Stimulated activated CD4-positive, alpha-beta T cell treated with anti-CD3 and anti-CD28 coated beads, Interleukin-15, amount 100 ng/mL, for 1 hour (primary cell): ENCODE results near the gene IGFLR1.

Source experiments
- DNase-seq, 2 donors: peaks; one replicate each; pipeline ENCODE4 v3.0.0-alpha.2; 2020; ENCODE audit warnings: low read depth in 1 of 2, low spot score in 1 of 2

IGFLR1 gene

GRCh38 chr19:35742121-35742724 is at the start of gene IGFLR1:
Gene IGFLR1 (minus strand): TSS chr19:35742452. CDS start chr19:35741180, 1,272 bp downstream.
- peak in 1 of 2 donors; percentile 28 for DNase-seq

DNA sequence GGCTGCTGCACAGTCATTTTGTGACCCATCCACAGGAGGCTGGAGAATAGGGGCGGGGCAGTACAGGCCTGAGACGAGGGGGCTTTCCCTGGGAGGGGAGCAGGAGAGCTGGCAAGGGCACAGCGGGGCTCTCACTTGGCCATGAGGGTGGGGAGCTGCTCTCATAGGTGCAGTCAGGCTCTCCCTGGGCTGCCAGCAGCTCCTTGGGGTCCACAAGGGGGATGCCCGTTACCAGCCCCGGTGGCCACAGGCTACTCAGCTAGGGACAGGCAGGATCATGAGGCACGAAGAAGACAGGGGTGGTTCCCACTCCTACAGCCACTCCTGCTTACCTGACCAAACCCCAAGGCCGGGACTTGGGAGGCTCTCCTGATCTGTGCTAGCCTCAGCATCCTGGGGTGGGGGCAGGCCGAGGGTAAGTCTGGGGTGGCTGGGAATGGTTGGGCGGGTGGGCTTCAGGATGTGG is 49.6 kb upstream of the IGFLR1 start:
- no peak for DNase-seq

DNA sequence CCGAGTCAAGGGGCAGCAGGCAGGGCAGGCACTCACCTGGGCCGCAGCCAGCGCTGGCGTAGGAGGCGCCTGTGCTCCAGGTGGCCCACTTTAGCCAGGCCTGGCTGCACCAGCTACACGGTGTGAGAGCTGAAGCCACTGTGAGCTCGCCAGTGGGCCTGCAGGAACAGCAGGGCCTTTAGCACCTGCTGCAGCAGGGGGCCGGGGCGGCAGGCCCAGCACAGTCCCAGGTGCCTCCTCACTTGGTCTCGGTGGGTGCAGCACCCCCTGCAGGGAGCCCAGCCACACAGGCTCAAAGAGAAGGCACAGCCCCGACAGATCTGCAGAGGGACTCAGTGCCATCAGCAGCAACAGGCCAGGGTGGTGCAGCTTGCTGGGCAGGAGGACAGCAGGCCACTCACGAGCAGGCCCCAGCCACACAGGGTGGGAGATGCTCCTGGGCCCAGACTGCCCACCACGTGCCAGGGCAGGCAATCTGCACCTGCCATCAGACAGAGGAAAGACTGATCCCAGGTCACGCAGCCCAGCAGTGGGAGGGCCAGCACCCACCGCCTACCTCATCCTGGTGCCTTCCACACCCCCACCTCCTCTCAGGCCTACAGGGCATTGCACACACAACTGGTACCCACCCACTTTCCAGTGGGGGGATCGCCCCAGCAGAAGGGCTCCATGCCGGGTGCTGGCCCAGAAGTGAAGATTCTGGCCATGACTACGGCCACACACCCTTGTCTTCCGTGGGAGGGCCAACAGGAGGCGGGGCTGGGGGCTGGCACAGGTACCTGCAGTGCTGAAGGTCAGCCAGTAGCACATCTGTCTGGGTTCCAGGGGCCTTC is 48.9 kb upstream of the IGFLR1 start:
- DNase-seq = no peak

DNA sequence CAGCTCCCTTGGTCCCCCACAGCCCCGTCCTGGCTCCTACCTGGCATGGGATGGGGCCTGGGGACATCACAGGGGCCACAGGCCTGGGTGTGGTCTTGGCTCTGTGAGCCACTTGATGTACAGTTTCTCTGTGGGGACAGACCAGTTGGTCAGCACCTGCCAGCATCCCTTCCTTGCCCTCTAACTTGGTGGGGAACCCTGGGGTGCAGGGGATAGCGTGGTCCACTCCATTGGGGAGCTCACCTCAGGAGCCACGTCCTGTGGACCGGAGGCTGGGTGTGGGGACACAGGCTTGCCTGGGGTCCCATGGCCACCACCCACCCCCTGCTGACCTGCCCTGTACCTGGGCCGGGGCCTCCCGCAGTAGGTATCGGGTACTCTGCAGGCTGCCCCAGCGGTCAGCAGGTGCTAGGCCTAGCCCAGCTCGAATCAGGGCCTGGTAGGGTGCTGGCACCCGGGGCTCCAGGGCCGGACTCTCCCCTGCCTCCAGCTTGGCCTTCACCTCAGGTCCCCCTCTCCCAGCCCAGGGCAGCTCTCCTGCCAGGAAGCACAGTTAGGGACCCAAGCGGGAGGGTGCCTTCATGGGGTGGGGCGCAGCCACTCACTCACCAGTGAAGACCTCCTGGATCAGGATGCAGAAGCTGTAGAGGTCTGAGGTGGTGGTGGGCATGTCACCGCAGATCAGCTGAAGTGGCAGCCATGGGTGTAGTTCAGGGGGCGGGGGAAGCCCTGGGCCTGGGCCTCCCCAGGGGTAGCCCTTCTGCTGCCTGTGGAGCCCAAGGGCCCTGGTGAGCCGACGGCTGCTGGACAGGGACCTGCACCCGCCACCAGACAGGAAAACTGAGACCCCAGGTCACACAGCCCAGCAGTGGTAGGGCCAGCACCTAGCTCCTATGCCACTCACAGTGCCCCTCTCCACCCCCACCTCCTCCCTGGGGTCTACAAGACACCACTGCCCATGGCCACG is 48.0 kb upstream of the IGFLR1 start:
- no peak for DNase-seq

GRCh38 chr19:35789195-35789977 is 47.1 kb upstream of the IGFLR1 start:
- no peak for DNase-seq

GRCh38 chr19:35788205-35788960 is 46.1 kb upstream of the IGFLR1 start:
- no peak for DNase-seq

DNA sequence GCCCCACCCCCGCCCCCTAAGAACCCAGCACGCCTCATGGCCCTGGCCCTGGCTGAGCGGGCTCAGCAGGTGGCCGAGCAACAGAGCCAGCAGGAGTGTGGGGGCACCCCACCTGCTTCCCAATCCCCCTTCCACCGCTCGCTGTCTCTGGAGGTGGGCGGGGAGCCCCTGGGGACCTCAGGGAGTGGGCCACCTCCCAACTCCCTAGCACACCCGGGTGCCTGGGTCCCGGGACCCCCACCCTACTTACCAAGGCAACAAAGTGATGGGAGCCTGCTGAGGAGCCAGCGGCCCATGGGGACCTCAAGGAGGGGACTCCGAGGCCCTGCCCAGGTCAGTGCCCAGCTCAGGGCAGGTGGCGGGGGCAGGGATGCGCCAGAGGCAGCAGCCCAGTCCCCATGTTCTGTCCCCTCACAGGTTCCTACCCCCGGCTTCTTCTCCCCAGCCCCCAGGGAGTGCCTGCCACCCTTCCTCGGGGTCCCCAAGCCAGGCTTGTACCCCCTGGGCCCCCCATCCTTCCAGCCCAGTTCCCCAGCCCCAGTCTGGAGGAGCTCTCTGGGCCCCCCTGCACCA is 45.1 kb upstream of the IGFLR1 start:
- no peak for DNase-seq

DNA sequence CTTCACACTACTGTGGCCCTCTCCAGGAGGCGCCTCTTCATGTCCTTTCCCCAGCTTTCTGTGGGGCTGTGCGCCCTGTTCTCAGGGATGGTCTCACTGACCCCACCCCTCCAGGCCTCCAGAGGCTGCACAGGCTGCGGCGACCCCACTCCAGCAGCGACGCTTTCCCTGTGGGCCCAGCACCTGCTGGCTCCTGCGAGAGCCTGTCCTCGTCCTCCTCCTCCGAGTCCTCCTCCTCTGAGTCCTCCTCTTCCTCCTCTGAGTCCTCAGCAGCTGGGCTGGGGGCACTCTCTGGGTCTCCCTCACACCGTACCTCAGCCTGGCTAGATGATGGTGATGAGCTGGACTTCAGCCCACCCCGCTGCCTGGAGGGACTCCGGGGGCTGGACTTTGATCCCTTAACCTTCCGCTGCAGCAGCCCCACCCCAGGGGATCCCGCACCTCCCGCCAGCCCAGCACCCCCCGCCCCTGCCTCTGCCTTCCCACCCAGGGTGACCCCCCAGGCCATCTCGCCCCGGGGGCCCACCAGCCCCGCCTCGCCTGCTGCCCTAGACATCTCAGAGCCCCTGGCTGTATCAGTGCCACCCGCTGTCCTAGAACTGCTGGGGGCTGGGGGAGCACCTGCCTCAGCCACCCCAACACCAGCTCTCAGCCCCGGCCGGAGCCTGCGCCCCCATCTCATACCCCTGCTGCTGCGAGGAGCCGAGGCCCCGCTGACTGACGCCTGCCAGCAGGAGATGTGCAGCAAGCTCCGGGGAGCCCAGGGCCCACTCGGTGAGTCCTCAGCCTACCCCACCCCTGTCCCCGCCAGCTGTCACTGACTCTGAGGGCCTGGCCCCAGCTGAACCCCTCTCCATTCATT is 44.3 kb upstream of the IGFLR1 start:
- no peak for DNase-seq

- no peak for DNase-seq
Observed at GRCh38 chr19:35785339-35785627, 43.0 kb upstream of the IGFLR1 start.

DNA sequence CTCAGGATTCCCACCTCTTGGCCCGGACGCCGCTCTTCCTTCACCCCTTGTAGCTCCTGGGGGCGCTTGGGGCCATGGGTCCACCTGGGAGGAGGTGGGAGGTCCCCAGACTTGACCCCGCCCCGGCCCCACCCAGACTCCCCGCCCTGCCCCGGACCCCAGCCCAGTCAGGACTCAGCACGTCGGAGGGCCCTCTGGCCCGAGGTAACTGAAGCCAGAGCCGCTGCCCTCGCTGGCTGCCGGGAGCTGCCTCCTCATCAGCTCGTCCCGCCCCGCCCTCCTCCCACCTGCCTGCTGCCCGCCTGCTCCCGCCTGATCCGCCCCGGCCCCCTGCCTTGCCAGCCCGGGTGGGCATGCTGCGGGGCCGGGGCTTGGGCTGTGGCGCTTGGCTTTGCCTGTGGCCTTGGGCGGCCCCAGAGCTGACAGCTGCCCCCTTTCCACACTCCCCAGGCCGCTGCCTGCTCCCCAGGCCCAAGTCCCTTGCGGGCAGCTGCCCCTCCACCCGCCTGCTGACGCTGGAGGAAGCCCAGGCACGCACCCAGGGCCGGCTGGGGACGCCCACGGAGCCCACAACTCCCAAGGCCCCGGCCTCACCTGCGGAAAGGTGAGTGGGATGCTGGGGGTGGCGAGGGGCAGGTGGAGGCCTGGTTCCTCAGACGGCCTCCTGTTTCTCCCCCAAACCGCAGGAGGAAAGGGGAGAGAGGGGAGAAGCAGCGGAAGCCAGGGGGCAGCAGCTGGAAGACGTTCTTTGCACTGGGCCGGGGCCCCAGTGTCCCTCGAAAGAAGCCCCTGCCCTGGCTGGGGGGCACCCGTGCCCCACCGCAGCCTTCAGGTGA is 42.5 kb upstream of the IGFLR1 start:
- no peak for DNase-seq

GRCh38 chr19:35783469-35784434 is 41.5 kb upstream of the IGFLR1 start:
- no peak for DNase-seq

DNA sequence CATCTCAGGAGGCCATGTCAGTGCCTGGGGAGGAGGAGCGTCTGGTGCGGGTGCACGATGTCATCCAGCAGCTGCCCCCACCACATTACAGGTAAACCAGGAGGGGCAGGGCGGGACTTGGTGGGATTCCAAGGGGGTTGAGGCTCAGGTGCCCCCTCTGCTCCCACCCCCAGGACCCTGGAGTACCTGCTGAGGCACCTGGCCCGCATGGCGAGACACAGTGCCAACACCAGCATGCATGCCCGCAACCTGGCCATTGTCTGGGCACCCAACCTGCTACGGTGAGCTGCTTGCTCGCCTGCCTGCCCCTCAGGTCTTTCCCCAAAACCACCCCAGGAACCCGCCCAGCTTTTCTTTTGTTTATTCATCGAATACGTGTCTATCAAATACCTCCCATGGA is 40.3 kb upstream of the IGFLR1 start:
- no peak for DNase-seq

DNA sequence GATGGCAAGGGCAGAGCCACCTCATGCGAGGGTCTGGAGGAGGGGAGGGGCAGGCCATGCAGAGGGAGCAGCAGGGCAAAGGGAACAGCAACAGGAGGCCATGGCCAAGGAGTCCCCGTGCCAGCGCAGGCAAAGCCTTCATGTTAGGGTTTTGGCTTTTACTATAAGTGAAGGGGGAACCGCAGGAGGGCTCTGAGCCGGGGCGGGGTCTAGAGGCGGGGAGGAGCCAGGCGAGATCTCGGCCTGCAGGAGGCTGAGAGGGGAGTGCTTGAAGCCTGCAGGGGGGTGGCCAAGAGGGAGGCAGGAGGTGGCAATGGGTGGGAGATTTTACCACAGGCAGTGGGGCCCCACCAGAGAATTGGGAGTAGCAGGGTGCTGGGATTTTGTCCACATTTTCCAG is 39.4 kb upstream of the IGFLR1 start:
- DNase-seq = no peak

DNA sequence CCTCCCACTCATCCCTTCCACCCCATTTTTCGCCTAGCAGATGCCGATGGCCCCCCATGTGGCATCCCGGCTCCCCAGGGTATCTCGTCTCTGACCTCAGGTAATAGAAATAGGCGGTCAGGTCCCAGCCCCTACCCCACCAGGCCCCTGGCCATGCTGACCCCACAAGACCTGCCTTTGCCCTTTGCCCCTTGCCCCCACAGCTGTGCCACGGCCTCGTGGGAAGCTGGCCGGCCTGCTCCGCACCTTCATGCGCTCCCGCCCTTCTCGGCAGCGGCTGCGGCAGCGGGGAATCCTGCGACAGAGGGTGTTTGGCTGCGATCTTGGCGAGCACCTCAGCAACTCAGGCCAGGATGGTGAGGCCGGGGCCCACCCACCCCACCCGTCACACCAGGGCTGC is 38.5 kb upstream of the IGFLR1 start:
- DNase-seq = no peak

DNA sequence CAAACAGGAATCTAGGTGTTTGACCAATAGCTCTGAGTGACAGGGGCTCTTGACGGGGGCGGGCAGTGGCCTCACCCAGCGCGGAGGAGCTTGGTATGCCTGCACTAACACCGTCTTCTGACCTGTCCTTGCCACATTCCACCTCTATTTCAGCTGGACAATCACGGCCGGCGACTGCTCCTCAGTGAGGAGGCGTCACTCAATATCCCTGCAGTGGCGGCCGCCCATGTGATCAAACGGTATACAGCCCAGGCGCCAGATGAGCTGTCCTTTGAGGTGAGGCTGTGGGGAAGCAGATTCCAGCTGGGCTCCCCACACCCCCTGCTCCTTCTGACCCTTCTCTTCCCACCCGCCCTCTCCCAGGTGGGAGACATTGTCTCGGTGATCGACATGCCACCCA is 37.8 kb upstream of the IGFLR1 start:
- DNase-seq = no peak

DNA sequence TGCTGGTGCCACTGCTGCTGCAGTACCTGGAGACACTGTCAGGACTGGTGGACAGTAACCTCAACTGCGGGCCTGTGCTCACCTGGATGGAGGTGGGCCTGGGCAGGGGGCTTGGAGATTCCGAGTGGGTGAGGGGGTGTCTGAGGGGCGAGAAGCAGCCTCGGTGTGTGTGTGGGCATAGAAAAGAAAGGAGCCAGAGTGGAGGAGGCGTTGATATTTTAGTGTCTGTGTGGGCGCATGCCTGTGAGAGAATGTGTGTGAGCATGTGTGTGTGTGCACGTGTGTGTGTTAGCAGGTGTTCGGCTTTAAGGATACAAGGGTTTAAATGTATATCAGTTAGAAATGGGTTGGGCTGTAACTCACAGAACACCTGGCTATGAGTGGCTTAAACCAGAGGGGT is 36.8 kb upstream of the IGFLR1 start:
- DNase-seq = no peak

DNA sequence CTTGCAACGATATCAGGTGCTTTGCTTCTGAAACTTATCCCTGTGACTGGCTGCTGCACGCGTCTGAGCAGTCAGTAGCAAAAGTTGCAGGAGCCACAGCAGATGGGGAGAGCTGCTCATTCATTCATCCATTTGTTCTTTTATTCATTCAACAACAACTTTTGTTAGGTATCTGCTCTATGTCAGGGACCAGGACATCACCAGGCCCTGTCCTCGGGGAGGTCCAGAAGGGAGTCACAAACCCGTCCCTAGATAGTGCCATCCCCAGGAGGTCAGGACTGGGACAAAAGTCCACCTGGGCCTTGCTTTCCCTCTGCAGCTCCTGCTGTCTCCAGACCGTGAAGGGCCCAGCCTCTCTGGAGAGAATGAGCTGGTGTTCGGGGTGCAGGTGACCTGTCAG is 35.7 kb upstream of the IGFLR1 start:
- no peak for DNase-seq
